Keratinocyte (primary cell): ENCODE measurements around the gene NELL2.

ENCODE experiments used
- EZH2 ChIP-seq: IDR thresholded peaks from one replicate; pipeline ENCODE4 v1.6.1; 2012; ENCODE audit warnings: inconsistent platforms, mild to moderate bottlenecking, low read length, moderate library complexity
- TF ChIP-seq, protein P1 (sequence below), 3 experiments: IDR thresholded peaks in 1 of 3; conservative IDR thresholded peaks in 1 of 3; optimal IDR thresholded peaks in 1 of 3; 2 replicates in 2 of 3; 3 replicates in 1 of 3; pipeline versions ENCODE3 to v1.5.1; 2011; ENCODE audit warnings: low read length in 3 of 3, mild to moderate bottlenecking in 3 of 3, moderate library complexity in 2 of 3, control low read depth in 1 of 3, inconsistent platforms in 1 of 3; ENCODE audit not compliant: insufficient read depth in 2 of 3; ENCODE audit errors: extremely low read depth in 1 of 3

DNA sequence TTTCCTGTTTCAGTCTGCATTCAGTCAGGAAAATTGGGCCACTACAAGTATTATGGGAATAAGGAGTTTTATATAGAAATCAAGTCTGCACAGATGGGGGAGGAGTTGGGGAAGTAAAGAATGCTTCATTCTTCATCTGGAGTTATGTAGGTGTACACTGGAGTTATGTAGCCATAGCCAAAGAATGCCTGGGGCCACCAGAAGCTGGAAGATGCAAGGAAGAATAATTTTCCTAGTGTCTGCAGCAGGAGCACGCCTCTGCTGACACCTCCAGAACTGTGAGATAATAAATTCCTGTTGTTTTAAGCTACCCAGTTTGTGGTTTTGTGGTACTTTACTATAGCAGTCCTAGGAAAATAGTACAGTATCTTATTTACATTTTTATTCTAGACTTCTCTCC lies 333.4 kb downstream of the NELL2 start:
- TF ChIP-seq, protein P1, sequence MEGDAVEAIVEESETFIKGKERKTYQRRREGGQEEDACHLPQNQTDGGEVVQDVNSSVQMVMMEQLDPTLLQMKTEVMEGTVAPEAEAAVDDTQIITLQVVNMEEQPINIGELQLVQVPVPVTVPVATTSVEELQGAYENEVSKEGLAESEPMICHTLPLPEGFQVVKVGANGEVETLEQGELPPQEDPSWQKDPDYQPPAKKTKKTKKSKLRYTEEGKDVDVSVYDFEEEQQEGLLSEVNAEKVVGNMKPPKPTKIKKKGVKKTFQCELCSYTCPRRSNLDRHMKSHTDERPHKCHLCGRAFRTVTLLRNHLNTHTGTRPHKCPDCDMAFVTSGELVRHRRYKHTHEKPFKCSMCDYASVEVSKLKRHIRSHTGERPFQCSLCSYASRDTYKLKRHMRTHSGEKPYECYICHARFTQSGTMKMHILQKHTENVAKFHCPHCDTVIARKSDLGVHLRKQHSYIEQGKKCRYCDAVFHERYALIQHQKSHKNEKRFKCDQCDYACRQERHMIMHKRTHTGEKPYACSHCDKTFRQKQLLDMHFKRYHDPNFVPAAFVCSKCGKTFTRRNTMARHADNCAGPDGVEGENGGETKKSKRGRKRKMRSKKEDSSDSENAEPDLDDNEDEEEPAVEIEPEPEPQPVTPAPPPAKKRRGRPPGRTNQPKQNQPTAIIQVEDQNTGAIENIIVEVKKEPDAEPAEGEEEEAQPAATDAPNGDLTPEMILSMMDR (optimal IDR thresholded peaks at IDR 0.05 in 1 of 3, IDR thresholded peaks at IDR 0.05 in 1 of 3, conservative IDR thresholded peaks at IDR 0.05 in 1 of 3; ENCODE audit: extremely low read depth in 1 of 3, insufficient read depth in 2 of 3, low read length in 3 of 3) = no peak
- TF ChIP-seq EZH2 = no peak
